ENCODE results near the gene PTPRN2.

DNA sequence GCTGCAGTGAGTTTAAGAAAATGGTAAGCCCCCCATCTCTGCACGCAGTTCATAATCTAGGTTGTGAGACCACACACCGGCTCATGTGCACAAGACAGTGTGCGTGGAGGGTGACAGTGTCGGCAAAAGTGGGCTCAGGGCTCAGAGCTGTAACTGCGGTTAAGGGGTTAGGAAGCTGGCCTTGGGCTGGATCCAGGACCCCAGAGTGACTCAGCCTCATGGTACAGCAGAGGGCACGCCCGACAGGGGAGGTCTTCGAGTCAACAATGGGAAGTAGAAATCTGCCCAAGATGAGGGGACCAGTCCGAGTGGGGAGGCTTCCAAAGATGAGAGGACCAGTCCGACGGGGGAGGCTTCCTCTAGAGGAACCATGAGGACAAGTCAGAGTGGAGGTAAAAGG lies 813.1 kb downstream of the PTPRN2 start:
- TF ChIP-seq, protein P1, sequence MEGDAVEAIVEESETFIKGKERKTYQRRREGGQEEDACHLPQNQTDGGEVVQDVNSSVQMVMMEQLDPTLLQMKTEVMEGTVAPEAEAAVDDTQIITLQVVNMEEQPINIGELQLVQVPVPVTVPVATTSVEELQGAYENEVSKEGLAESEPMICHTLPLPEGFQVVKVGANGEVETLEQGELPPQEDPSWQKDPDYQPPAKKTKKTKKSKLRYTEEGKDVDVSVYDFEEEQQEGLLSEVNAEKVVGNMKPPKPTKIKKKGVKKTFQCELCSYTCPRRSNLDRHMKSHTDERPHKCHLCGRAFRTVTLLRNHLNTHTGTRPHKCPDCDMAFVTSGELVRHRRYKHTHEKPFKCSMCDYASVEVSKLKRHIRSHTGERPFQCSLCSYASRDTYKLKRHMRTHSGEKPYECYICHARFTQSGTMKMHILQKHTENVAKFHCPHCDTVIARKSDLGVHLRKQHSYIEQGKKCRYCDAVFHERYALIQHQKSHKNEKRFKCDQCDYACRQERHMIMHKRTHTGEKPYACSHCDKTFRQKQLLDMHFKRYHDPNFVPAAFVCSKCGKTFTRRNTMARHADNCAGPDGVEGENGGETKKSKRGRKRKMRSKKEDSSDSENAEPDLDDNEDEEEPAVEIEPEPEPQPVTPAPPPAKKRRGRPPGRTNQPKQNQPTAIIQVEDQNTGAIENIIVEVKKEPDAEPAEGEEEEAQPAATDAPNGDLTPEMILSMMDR (IDR thresholded peaks at IDR 0.05), result no peak
- TF ChIP-seq EP300 (IDR thresholded peaks at IDR 0.05), result no peak
